Measurements from ENCODE around the gene BTNL9. TPM values are rescaled to one million over a fixed set of nuclear protein-coding genes. Genes with fewer than 3 reads are reported as not detected.
A peak's percentile ranks its signal among the peaks of the same experiment; 100 is the strongest.

Gene BTNL9
- total and polyA plus RNA-seq, 9 of the 15 experiments (the other 6 are each of a cell fraction or from before 2014, with no cell fraction given) = 3.7 to 86.7 (median 29.4) TPM

DNA sequence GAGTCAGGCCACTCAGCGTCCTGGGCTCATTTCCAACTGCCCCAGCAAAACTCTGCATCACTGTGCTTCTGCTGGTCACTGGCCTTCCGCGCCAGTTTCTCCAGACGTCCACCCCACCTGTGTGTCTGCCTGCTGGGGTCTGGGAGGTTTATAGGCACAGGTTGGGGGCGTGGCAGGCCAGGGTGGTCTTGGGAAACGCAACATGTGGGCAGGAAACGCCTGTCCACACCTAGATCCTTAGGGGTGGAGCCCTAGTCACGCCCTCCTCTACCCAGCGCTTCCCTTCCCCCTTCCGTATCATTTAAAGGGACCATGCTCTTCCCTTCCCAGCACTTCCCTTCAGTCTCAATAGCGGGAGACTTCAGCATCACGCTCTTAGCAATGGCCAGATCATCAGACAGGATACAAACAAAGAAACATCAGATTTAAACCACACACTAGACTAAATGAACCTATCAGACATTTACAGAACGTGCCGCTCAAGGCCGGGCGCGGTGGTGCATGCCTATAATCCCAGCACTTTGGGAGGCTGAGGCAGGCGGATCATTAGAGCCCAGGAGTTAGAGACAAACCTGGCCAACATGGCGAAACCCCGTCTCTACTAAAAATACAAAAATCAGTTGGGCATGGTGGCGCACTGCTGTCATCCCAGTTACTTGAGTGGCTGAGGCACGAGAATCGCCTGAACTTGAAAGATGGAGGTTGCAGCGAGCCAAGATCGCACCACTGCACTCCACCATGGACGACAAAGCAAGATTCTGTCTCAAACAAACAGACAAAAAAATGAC is 11.8 kb upstream of the BTNL9 start (continued):
- TF ChIP-seq EP400 (IDR thresholded peaks at IDR 0.05) (peak; percentile 73), MNT (conservative IDR thresholded peaks at IDR 0.05) (peak; percentile 96 to 98), RAD21 (CRISPR knock-in tag; conservative IDR thresholded peaks at IDR 0.05 in 1 of 2, IDR thresholded peaks at IDR 0.05 in 1 of 2) (peak in 1 of 2 experiments; percentile 20; a peak in 2 of 4 replicates), E4F1 (CRISPR knock-in tag; IDR thresholded peaks at IDR 0.05; ENCODE audit: borderline replicate concordance) (no peak), ZBTB12 (CRISPR knock-in tag; IDR thresholded peaks at IDR 0.05) (no peak), KDM2B (CRISPR knock-in tag; IDR thresholded peaks at IDR 0.05) (no peak), EGR1 (conservative IDR thresholded peaks at IDR 0.05) (no peak; the same call in 1 of the 2 replicates), ZFP91 (CRISPR knock-in tag; IDR thresholded peaks at IDR 0.05) (peak; percentile 99), HMBOX1 (IDR thresholded peaks at IDR 0.05) (peak; percentile 83), SREBF1 (IDR thresholded peaks at IDR 0.05; ENCODE audit: borderline replicate concordance, low read depth, low read length) (no peak), MEIS2 (IDR thresholded peaks at IDR 0.05; ENCODE audit: partially characterized antibody) (peak; percentile 93), LEF1 (IDR thresholded peaks at IDR 0.05) (peak; percentile 67), SOX6 (IDR thresholded peaks at IDR 0.05) (peak; percentile 59), NONO (IDR thresholded peaks at IDR 0.05; ENCODE audit: low read depth in 2 of 2, low read length in 1 of 2) (peak; percentile 13 to 70; a peak in 3 of 4 replicates), NFIC (IDR thresholded peaks at IDR 0.05) (peak; percentile 89), ZBTB7A (IDR thresholded peaks at IDR 0.05; ENCODE audit: borderline replicate concordance, control insufficient read depth, low read depth, low read length) (peak; percentile 93; the same call in 1 of the 2 replicates)
